HAP-1 (cell line): ENCODE measurements around the gene SSH2.
"Not testable (repeated sequence)": the region's sequence is repeated elsewhere in the genome, so short reads cannot be mapped to it uniquely, and the experiment has no call there.

Experiments used
- DNase-seq, 2 experiments: peaks; one replicate each; pipeline ENCODE4 v3.0.0-alpha.2; 2016 to 2020; ENCODE audit warnings: low spot score in 2 of 2
- H3K27me3 ChIP-seq: fragments of 250-450 bp; sonication (Bioruptor Pico); 2 replicates; pipeline ENCODE4 v1.5.1; 2020; ENCODE audit warnings: low read depth, mild to moderate bottlenecking, moderate library complexity
- H3K36me3 ChIP-seq: fragments of 250-450 bp; sonication (Bioruptor Pico); replicated peaks from 2 replicates; pipeline ENCODE4 v1.5.1; 2020; ENCODE audit warnings: mild to moderate bottlenecking
- H3K4me1 ChIP-seq: fragments of 250-450 bp; sonication (Bioruptor Pico); 2 replicates; pipeline ENCODE4 v1.5.1; 2020; ENCODE audit warnings: mild to moderate bottlenecking
- H3K4me3 ChIP-seq: fragments of 250-450 bp; sonication (Bioruptor Pico); 2 replicates; pipeline ENCODE4 v1.5.1; 2020; ENCODE audit warnings: mild to moderate bottlenecking, moderate library complexity
- H3K9me3 ChIP-seq: fragments of 250-450 bp; sonication (Bioruptor Pico); 2 replicates; pipeline ENCODE4 v1.5.1; 2020; ENCODE audit warnings: mild to moderate bottlenecking, moderate library complexity
- in situ Hi-C: fragments of 300-500 bp; cut with MboI; formaldehyde crosslinking; loops from 3 replicates; pipeline ENCODE4 v1.14.3; 2020; ENCODE audit warnings: low sequenced_read_pairs, inconsistent platforms, mixed read lengths

The SSH2 gene

DNA sequence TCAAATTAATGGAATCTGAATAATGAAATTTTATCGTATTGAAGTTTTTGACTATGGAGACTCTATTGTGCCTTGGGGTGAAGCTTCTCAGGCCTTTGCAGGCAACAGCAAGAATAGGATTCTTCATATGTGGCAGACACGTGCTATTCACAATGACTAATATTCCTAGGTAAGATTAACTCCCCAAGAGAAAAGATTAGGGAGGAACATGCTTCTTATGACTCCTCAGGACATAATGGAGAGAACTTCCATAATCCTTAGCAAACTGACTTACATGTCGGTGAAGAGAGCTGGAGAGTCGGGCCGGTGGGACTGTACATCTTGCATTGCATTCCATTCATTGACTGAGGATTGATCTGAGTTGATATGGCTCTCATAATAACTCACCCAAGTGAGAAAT lies 258.4 kb downstream of the SSH2 start:
- H3K36me3 ChIP-seq, result peaks cover 14% of the 10 kb centered on the region; the same call in 1 of the 2 replicates
- no peak overlapping the region for H3K4me3 ChIP-seq
- H3K27me3 ChIP-seq, result no peaks in the 10 kb centered on the region
- no peaks in the 10 kb centered on the region for H3K9me3 ChIP-seq
- DNase-seq, result no peak
- H3K4me1 ChIP-seq, result no peaks in the 10 kb centered on the region
- in situ Hi-C loops, result no loop called here

- H3K4me1 ChIP-seq, result no peaks in the 10 kb centered on the region
- H3K4me3 ChIP-seq, result no peak overlapping the region
- in situ Hi-C loops, result no loop called here
- H3K9me3 ChIP-seq, result no peaks in the 10 kb centered on the region
- H3K27me3 ChIP-seq, result no peaks in the 10 kb centered on the region
- H3K36me3 ChIP-seq, result peaks cover 14% of the 10 kb centered on the region; the same call in 1 of the 2 replicates
- DNase-seq, result no peak
These were observed 260.8 kb downstream of the SSH2 start for GRCh38 chr17:29669266-29669665.

DNA sequence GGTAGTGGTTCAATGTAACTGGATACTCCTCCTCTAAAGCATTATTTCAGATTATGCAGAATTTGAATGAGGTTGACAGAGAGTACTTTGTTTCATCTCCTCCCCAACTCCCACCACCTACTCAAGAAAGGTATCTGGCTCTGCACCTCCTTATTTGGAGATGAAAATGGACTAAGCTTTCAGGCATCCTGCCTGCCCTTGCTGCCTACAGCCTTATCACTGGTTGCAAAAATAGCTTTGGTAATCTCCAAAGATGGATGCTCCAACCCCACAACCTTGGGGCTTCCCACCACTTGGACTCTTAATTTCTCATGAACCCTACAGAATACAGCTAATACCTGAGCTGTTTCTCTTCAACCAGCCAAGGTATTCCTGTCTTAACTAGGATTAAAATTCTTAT lies 262.1 kb downstream of the SSH2 start:
- no peak for DNase-seq

GRCh38 chr17:29665481-29665810 lies 264.6 kb downstream of the SSH2 start:
- H3K4me1 ChIP-seq, result no peaks in the 10 kb centered on the region
- in situ Hi-C loops, result no loop called here
- DNase-seq, result no peak
- peaks cover 9% of the 10 kb centered on the region; the same call in 1 of the 2 replicates for H3K36me3 ChIP-seq
- H3K9me3 ChIP-seq, result no peaks in the 10 kb centered on the region
- H3K4me3 ChIP-seq, result no peak overlapping the region
- H3K27me3 ChIP-seq, result no peaks in the 10 kb centered on the region

More for the DNA sequence above, 262.1 kb downstream of the SSH2 start:
- Histone ChIP-seq H3K9me3 (no peaks in the 10 kb centered on the region), H3K4me1 (no peaks in the 10 kb centered on the region), H3K36me3 (peaks cover 14% of the 10 kb centered on the region; the same call in 1 of the 2 replicates), H3K27me3 (no peaks in the 10 kb centered on the region), H3K4me3 (no peak overlapping the region)
- in situ Hi-C loops, result no loop called here

DNA sequence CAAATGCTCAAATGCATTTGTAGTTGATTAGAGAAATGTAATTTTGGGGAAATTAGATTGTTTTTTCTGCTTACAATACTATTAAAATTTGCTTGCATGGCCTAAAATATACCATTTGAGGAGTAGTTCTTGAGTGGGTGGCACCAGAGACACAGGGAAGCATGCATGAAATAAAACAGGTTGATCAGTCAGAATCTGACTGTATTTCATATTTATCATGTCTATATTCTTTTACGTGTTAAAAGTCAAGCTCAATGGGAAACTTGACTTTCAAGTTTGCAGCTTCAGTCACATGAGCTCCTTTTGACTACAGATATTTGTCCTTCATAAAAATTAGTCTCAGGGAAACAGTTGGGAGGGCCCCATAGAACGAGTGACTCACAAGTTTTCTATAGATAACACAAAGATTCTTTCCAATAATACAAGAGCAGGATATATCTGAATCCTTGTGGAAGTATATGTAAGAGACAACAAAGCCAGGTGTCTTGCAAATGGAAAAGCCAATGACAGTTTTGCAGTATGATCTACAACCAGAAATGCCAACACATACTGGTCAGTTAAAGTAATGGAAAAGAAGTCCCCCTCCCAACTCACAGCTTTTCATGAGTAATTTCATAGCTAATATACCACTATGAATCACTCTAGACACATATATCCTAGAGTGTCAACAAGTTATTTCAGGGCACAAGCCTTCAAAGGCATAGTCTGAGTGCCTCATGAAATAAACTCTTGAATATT lies 265.1 kb downstream of the SSH2 start:
- in situ Hi-C loops, result no loop called here
- H3K9me3 ChIP-seq, result no peaks in the 10 kb centered on the region
- DNase-seq, result no peak
- peaks cover 9% of the 10 kb centered on the region; the same call in 1 of the 2 replicates for H3K36me3 ChIP-seq
- H3K4me3 ChIP-seq, result no peak overlapping the region
- H3K27me3 ChIP-seq, result no peaks in the 10 kb centered on the region
- no peaks in the 10 kb centered on the region for H3K4me1 ChIP-seq

DNA sequence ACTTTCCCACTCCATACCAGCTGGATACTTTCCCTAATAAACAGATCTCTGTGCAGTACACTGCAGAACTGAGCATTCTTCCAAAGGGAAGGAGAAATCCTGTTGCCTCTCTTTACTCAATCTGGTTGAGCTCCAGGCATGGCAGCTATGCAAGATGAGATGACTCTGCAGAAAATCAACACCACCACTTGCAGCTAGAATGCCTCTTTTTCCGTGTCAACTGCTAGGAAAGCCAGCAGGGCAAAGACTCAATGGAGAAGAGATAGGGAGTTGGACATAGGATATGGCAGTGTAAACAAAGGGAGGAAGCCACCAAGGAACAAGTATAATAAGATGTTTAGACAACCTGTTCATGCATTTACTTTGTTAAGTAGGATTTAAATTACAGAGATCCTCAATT lies 266.9 kb downstream of the SSH2 start:
- H3K27me3 ChIP-seq, result no peaks in the 10 kb centered on the region
- no peaks in the 10 kb centered on the region for H3K9me3 ChIP-seq
- DNase-seq, result no peak
- in situ Hi-C loops, result no loop called here
- no peaks in the 10 kb centered on the region for H3K4me1 ChIP-seq
- H3K4me3 ChIP-seq, result no peak overlapping the region
- peaks cover 9% of the 10 kb centered on the region; the same call in 1 of the 2 replicates for H3K36me3 ChIP-seq

GRCh38 chr17:29661213-29661612 lies 268.8 kb downstream of the SSH2 start:
- H3K9me3 ChIP-seq, result no peaks in the 10 kb centered on the region
- no peaks in the 10 kb centered on the region for H3K4me1 ChIP-seq
- no peak overlapping the region for H3K4me3 ChIP-seq
- H3K27me3 ChIP-seq, result no peaks in the 10 kb centered on the region
- DNase-seq, result no peak
- H3K36me3 ChIP-seq, result no peaks in the 10 kb centered on the region; the same call in 1 of the 2 replicates
- in situ Hi-C loops, result no loop called here

DNA sequence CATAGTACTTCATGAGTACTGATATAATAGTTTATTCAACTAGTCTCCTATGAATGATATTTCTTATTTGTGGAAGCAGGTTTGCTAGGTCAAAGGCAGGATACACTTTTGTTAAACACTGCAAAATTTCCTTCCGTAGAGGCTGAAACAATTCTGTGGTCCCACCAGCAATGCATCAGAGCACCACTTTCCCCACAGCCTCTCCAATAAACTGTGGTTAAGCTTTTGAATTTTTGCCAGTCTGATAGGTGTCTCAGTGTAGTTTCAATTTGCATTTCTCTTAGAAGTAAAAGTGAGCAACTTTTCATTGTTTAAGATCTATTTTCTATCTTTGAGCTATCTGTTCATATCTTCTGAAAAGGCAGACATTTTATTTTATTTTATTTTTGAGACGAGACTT lies 270.9 kb downstream of the SSH2 start:
- Histone ChIP-seq H3K4me3 (no peak overlapping the region), H3K27me3 (no peaks in the 10 kb centered on the region), H3K9me3 (no peaks in the 10 kb centered on the region), H3K36me3 (no peaks in the 10 kb centered on the region; the same call in 1 of the 2 replicates), H3K4me1 (no peaks in the 10 kb centered on the region)
- DNase-seq, result no peak
- in situ Hi-C loops, result no loop called here

GRCh38 chr17:29655323-29655722 lies 274.7 kb downstream of the SSH2 start:
- no peaks in the 10 kb centered on the region for H3K4me1 ChIP-seq
- H3K27me3 ChIP-seq, result no peaks in the 10 kb centered on the region
- no peak overlapping the region for H3K4me3 ChIP-seq
- no peak for DNase-seq
- H3K36me3 ChIP-seq, result no peaks in the 10 kb centered on the region; the same call in 1 of the 2 replicates
- no peaks in the 10 kb centered on the region for H3K9me3 ChIP-seq
- in situ Hi-C loops, result no loop called here

GRCh38 chr17:29653995-29654714 lies 275.9 kb downstream of the SSH2 start:
- Histone ChIP-seq H3K36me3 (no peaks in the 10 kb centered on the region; the same call in 1 of the 2 replicates), H3K27me3 (no peaks in the 10 kb centered on the region), H3K4me1 (no peaks in the 10 kb centered on the region), H3K9me3 (no peaks in the 10 kb centered on the region), H3K4me3 (no peak overlapping the region)
- in situ Hi-C loops, result no loop called here
- DNase-seq, result no peak

DNA sequence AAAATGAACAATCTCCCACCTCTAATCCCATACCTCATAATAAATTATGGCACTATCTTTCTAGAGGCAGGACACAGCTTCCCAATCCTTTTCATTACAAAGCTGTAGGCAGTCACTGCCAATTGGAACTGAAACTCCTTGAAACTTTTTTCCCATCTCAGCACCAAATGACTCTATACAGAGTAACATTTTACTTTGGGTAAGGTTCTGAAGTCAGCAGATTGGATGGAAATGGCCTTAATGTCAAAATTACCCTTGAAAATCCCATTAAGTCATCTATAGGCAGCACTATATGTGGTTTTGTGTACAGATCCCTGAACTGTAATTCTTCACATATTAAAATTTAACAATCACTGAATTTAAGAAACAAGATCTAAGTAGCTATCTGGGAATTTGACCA lies 277.1 kb downstream of the SSH2 start:
- in situ Hi-C loops, result no loop called here
- Histone ChIP-seq H3K27me3 (no peaks in the 10 kb centered on the region), H3K36me3 (no peaks in the 10 kb centered on the region; the same call in 1 of the 2 replicates)

GRCh38 chr17:29651913-29652312 lies 278.1 kb downstream of the SSH2 start:
- H3K27me3 ChIP-seq, DNase-seq, in situ Hi-C loops, H3K9me3 ChIP-seq, H3K4me3 ChIP-seq, H3K4me1 ChIP-seq, H3K36me3 ChIP-seq: not testable (repeated sequence)

More for the DNA sequence above, 277.1 kb downstream of the SSH2 start:
- Histone ChIP-seq H3K4me1 (no peaks in the 10 kb centered on the region), H3K4me3 (no peak overlapping the region), H3K9me3 (no peaks in the 10 kb centered on the region)
- no peak for DNase-seq

DNA sequence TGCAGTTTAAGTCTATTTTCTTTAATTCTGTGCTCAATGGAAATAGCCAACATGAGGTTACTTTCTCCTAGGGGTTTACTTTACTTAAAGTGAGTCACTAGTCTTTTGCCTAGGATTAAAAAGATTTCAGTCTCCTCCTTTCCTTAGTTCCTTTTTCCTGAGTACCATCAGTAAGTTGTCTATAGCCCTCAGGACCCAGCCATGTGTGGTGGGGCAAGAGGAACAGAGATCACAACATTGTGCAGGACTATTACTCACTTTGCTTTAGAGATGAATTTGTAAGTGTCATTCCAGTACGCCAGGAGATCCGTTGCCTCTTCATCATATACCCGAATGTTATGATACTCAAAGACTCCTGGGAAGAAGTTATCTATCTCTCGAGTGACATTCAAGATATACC lies 279.6 kb downstream of the SSH2 start:
- no peaks in the 10 kb centered on the region; the same call in 1 of the 2 replicates for H3K36me3 ChIP-seq
- no peaks in the 10 kb centered on the region for H3K9me3 ChIP-seq
- H3K4me1 ChIP-seq, result no peaks in the 10 kb centered on the region
- H3K4me3 ChIP-seq, result no peak overlapping the region
- in situ Hi-C loops, result no loop called here
- H3K27me3 ChIP-seq, result no peaks in the 10 kb centered on the region
- no peak for DNase-seq

DNA sequence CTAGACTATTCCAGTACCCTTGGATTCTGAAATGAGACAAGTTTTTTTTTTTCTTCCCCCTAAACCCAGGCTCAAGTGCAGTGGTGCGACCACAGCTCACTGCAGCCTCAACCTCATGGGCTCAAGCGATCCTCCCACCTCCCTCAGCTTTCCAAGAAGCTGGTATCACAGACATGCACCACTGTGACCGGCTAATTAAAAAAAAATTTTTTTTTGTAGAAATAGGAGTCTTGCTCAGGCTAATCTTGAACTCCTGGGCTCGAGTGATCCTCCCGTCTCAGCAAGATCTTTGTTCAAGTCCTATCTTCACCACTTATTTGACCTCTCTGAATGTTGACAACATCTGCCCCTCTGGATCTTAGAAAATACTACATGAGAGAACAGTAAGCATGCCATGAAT lies 280.7 kb downstream of the SSH2 start:
- Histone ChIP-seq H3K36me3 (no peaks in the 10 kb centered on the region; the same call in 1 of the 2 replicates), H3K4me1 (no peaks in the 10 kb centered on the region), H3K27me3 (no peaks in the 10 kb centered on the region), H3K9me3 (no peaks in the 10 kb centered on the region), H3K4me3 (no peak overlapping the region)
- in situ Hi-C loops, result loop anchor here (10.0 to 25.0 kb wide), 2 partner anchors 125 to 438 kb away; no protein-coding TSS in a partner anchor
- DNase-seq, result no peak
